Thyroid gland (tissue), 4 donors: ENCODE results near the gene FRMD4A.

Experiments
- CTCF ChIP-seq, 6 experiments: fragments of 200-600 bp in 3 of 6; fragments of 450-650 bp in 3 of 6; sonication (generic) in 3 of 6; IDR thresholded peaks; one replicate each; pipeline ENCODE4 v1.5.1; 2016 to 2019; ENCODE audit warnings: antibody characterized with exemption in 6 of 6, mild to moderate bottlenecking in 2 of 6, inconsistent platforms in 1 of 6, moderate library complexity in 1 of 6
- POLR2A ChIP-seq, 2 donors: fragments of 450-650 bp; IDR thresholded peaks; one replicate each; pipeline ENCODE4 v1.6.1; 2017; ENCODE audit warnings: antibody characterized with exemption in 2 of 2, mild to moderate bottlenecking in 2 of 2, moderate library complexity in 1 of 2

GRCh38 chr10:13758756-13759155, 572.0 kb downstream of the FRMD4A start:
- no peak for TF ChIP-seq CTCF (IDR thresholded peaks at IDR 0.05)
- no peak for TF ChIP-seq POLR2A (IDR thresholded peaks at IDR 0.05)
